CD4-positive, alpha-beta T cell (primary cell): ENCODE data around the gene ROR1. TPM values are rescaled to one million over a fixed set of nuclear protein-coding genes. Genes with fewer than 3 reads are reported as not detected.

Source experiments
- ATAC-seq: fragments of 200-7000 bp; cut with Tn5 transposase; one replicate; pipeline ENCODE4 v1.10.0; 2022; ENCODE audit warnings: mild to moderate bottlenecking; ENCODE audit not compliant: poor library complexity
- CTCF ChIA-PET: fragments of 350-600 bp; sonication (Branson Sonifier 250); formaldehyde crosslinking; loops from one replicate; lab custom pipeline; 2021; ENCODE audit warnings: antibody characterized with exemption, inconsistent platforms; lab: Charles Lee
- POLR2A ChIA-PET: fragments of 350-600 bp; sonication (Branson Sonifier 250); formaldehyde crosslinking; loops from one replicate; lab custom pipeline; 2021; ENCODE audit warnings: antibody characterized with exemption, inconsistent platforms; lab: Charles Lee
- DNase-seq, 14 experiments: peaks; one replicate each; pipeline ENCODE4 v3.0.0-alpha.2; 2013 to 2020; ENCODE audit warnings: mixed read lengths in 2 of 14
- H3K27ac ChIP-seq, 2 donors: one replicate each; pipeline versions ENCODE4 v1.5.1 to v1.7.0; 2013; ENCODE audit warnings: low read length in 2 of 2, low read depth in 1 of 2, mild to moderate bottlenecking in 1 of 2
- H3K27me3 ChIP-seq, 2 experiments: 1 replicate in 1 of 2; 2 replicates in 1 of 2; pipeline versions ENCODE4 v1.6.1 to v1.7.0; 2013; ENCODE audit warnings: low read length in 2 of 2, control low read depth in 1 of 2, mild to moderate bottlenecking in 1 of 2, moderate library complexity in 1 of 2; ENCODE audit not compliant: insufficient read depth in 2 of 2, control insufficient read depth in 1 of 2
- H3K36me3 ChIP-seq: one replicate; pipeline ENCODE4 v1.6.1; 2013; ENCODE audit warnings: low read length, control low read depth; ENCODE audit not compliant: insufficient read depth
- H3K4me1 ChIP-seq: one replicate; pipeline ENCODE4 v1.6.1; 2013; ENCODE audit warnings: low read length, control low read depth; ENCODE audit not compliant: insufficient read depth
- H3K4me3 ChIP-seq: one replicate; pipeline ENCODE4 v1.5.1; 2013; ENCODE audit warnings: mild to moderate bottlenecking, low read length, moderate library complexity
- H3K9me3 ChIP-seq, 2 experiments: 1 replicate in 1 of 2; 2 replicates in 1 of 2; pipeline versions ENCODE4 v1.6.1 to v1.7.0; 2013; ENCODE audit warnings: low read length in 2 of 2, mild to moderate bottlenecking in 2 of 2, control low read depth in 1 of 2, moderate library complexity in 1 of 2; ENCODE audit not compliant: control insufficient read depth in 1 of 2, insufficient read depth in 1 of 2
- H3K27ac Mint-ChIP-seq: one replicate; pipeline ENCODE4 v1.8.0; 2020; ENCODE audit warnings: mixed read lengths
- H3K27me3 Mint-ChIP-seq: one replicate; pipeline ENCODE4 v1.8.0; 2021; ENCODE audit warnings: mixed read lengths
- H3K36me3 Mint-ChIP-seq: one replicate; pipeline ENCODE4 v1.8.0; 2021; ENCODE audit warnings: low read depth, mixed read lengths
- H3K4me1 Mint-ChIP-seq: one replicate; pipeline ENCODE4 v1.8.0; 2021; ENCODE audit warnings: low read depth, mixed read lengths
- H3K4me3 Mint-ChIP-seq: one replicate; pipeline ENCODE4 v1.8.0; 2020; ENCODE audit warnings: mild to moderate bottlenecking, mixed read lengths
- H3K9me3 Mint-ChIP-seq: one replicate; pipeline ENCODE4 v1.8.0; 2020; ENCODE audit warnings: mixed read lengths
- CTCF ChIP-seq: fragments of 200-600 bp; IDR thresholded peaks from one replicate; pipeline ENCODE4 v1.8.0; 2022; ENCODE audit warnings: antibody characterized with exemption, mild to moderate bottlenecking
- intact Hi-C, 2 experiments: fragments of 100-400 bp; cut with DNase I in 1 of 2; cut with micrococcal nuclease in 1 of 2; formaldehyde crosslinking; loops; one replicate each; pipeline versions ENCODE4 v1.15.1 to v1.9.0; 2023 to 2025; cut with DNase I, micrococcal nuclease
- total RNA-seq, 174 experiments: library from RNA in 2 of 174; stranded (reverse) in 2 of 174; gene quantifications; one replicate each; pipeline ENCODE4 v1.2.3 and lab custom pipeline; 2021 to 2026

ROR1 gene
- total RNA-seq, 2 experiments from 2014 or later, result not detected

GRCh38 chr1:63945943-63946342 lies 172.1 kb downstream of the ROR1 start:
- Histone ChIP-seq H3K36me3 (no peaks in the 10 kb centered on the region), H3K9me3 (no peaks in the 10 kb centered on the region), H3K4me3 (no peak overlapping the region), H3K27ac (no peak overlapping the region), H3K4me1 (no peaks in the 10 kb centered on the region), H3K27me3 (no peaks in the 10 kb centered on the region)
- ATAC-seq, result no peak
- DNase-seq, result no peak
- Mint-ChIP-seq H3K4me3 (no peak overlapping the region), H3K27me3 (no peaks in the 10 kb centered on the region), H3K36me3 (no peaks in the 10 kb centered on the region), H3K9me3 (no peaks in the 10 kb centered on the region), H3K4me1 (no peaks in the 10 kb centered on the region), H3K27ac (no peak overlapping the region)
- no peak for TF ChIP-seq CTCF
- ChIA-PET POLR2A (no interaction called here), CTCF (no interaction called here)
- intact Hi-C loops, result no loop called here

DNA sequence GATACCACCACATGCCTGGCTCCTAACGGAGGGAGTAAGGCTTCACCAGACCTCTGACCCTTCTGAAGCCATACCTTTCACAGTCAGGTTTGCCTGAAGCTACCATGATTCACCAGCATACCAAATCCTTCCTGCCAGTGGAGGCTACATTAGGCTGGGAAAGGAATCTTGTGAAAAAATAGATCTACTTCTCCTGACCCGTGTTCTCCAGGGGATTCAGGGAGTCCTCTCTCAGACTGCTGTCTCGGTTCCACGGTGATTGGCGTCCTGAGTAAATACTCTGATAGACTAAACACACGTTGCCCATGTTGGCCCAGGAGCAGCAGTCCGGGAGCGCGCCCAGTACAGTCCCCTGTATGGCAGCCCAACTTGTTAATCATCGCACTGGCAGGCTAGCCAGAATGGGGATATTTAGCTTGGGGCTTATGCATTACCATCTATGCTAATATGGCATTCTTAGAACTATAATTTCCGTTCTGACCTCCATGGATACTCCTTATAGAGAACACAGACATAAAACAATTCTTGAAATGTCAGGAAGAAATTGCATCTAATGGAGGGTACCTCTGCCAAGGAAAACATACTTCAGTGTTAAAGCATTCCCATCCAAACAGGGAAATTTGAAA lies 173.2 kb downstream of the ROR1 start:
- H3K4me3 ChIP-seq, result no peak overlapping the region
- Mint-ChIP-seq H3K4me3 (no peak overlapping the region), H3K36me3 (no peaks in the 10 kb centered on the region), H3K27me3 (no peaks in the 10 kb centered on the region), H3K9me3 (no peaks in the 10 kb centered on the region), H3K27ac (no peak overlapping the region), H3K4me1 (no peaks in the 10 kb centered on the region)
- no peak for TF ChIP-seq CTCF
- H3K9me3 ChIP-seq, result no peaks in the 10 kb centered on the region
- CTCF ChIA-PET, result no interaction called here
- no peak overlapping the region for H3K27ac ChIP-seq
- no peaks in the 10 kb centered on the region for H3K27me3 ChIP-seq
- H3K4me1 ChIP-seq, result no peaks in the 10 kb centered on the region
- intact Hi-C loops, result no loop called here
- no peak for ATAC-seq
- POLR2A ChIA-PET, result no interaction called here
- H3K36me3 ChIP-seq, result no peaks in the 10 kb centered on the region
- no peak for DNase-seq

- intact Hi-C loops, result no loop called here
Measured at GRCh38 chr1:63947904-63948303, 174.1 kb downstream of the ROR1 start.

More at GRCh38 chr1:63947904-63948303, 174.1 kb downstream of the ROR1 start:
- TF ChIP-seq CTCF, result no peak
- no peaks in the 10 kb centered on the region for H3K36me3 Mint-ChIP-seq
- no peaks in the 10 kb centered on the region for H3K27me3 ChIP-seq
- CTCF ChIA-PET, result no interaction called here
- no peaks in the 10 kb centered on the region for H3K9me3 Mint-ChIP-seq
- ATAC-seq (no peak), DNase-seq (no peak)
- POLR2A ChIA-PET, result no interaction called here
- H3K27ac Mint-ChIP-seq, result no peak overlapping the region
- H3K9me3 ChIP-seq, result peaks cover 0 to 3% of the 10 kb centered on the region in 2 experiments
- H3K27ac ChIP-seq, result no peak overlapping the region
- peaks cover 5% of the 10 kb centered on the region for H3K27me3 Mint-ChIP-seq
- H3K4me3 ChIP-seq, result no peak overlapping the region
- H3K4me3 Mint-ChIP-seq, result no peak overlapping the region
- no peaks in the 10 kb centered on the region for H3K36me3 ChIP-seq
- H3K4me1 Mint-ChIP-seq, result no peaks in the 10 kb centered on the region
- no peaks in the 10 kb centered on the region for H3K4me1 ChIP-seq
